HepG2 (cell line): ENCODE results near the gene EPN2. TPM values are rescaled to one million over a fixed set of nuclear protein-coding genes. Genes with fewer than 3 reads are reported as not detected.

Experiments
- JDP2 ChIP-seq: sonication (generic); formaldehyde crosslinking; IDR thresholded peaks from 2 replicates; pipeline ENCODE4 v1.8.1; 2022; ENCODE audit warnings: missing genetic modification reagents, borderline replicate concordance
- KLF6 ChIP-seq: IDR thresholded peaks from 2 replicates; pipeline ENCODE4 v1.8.0; 2016; ENCODE audit warnings: missing biosample characterization, missing genetic modification reagents
- MTA1 ChIP-seq: sonication (generic); formaldehyde crosslinking; IDR thresholded peaks from 2 replicates; pipeline ENCODE4 v1.4.0; 2020; ENCODE audit warnings: missing genetic modification reagents, mild to moderate bottlenecking, borderline replicate concordance
- NBN ChIP-seq: fragments of 450-650 bp; conservative IDR thresholded peaks from 2 replicates; pipeline ENCODE4 v1.6.1; 2017
- NFKB2 ChIP-seq: sonication (generic); formaldehyde crosslinking; IDR thresholded peaks from 2 replicates; pipeline ENCODE4 v1.4.0; 2020; ENCODE audit warnings: missing genetic modification reagents, borderline replicate concordance
- PCBP1 ChIP-seq: fragments of 200-400 bp; formaldehyde crosslinking; IDR thresholded peaks from 2 replicates; pipeline ENCODE4 v1.6.1; 2017; ENCODE audit warnings: mild to moderate bottlenecking, low read depth, low read length, borderline replicate concordance
- PLRG1 ChIP-seq: fragments of 450-650 bp; conservative IDR thresholded peaks from 2 replicates; pipeline ENCODE4 v1.6.1; 2016
- RFXAP ChIP-seq: sonication (generic); formaldehyde crosslinking; IDR thresholded peaks from 2 replicates; pipeline ENCODE4 v1.4.0; 2020; ENCODE audit warnings: missing genetic modification reagents, borderline replicate concordance
- SMYD3 ChIP-seq: sonication (generic); formaldehyde crosslinking; IDR thresholded peaks from 2 replicates; pipeline ENCODE4 v1.8.1; 2023; ENCODE audit warnings: mild to moderate bottlenecking, missing genetic modification reagents
- SRF ChIP-seq: IDR thresholded peaks from 2 replicates; pipeline ENCODE4 v1.6.1; 2011; ENCODE audit warnings: mild to moderate bottlenecking, low read depth, low read length, moderate library complexity
- ZBTB20 ChIP-seq: sonication (generic); formaldehyde crosslinking; IDR thresholded peaks from 2 replicates; pipeline ENCODE4 v1.8.1; 2023; ENCODE audit warnings: missing genetic modification reagents, low read depth, mild to moderate bottlenecking, borderline replicate concordance
- ZNF749 ChIP-seq: sonication (generic); formaldehyde crosslinking; IDR thresholded peaks from 2 replicates; pipeline ENCODE4 v1.8.0; 2022; ENCODE audit warnings: mild to moderate bottlenecking, missing genetic modification reagents, moderate library complexity, borderline replicate concordance
- ZNF83 ChIP-seq: sonication (generic); formaldehyde crosslinking; IDR thresholded peaks from 2 replicates; pipeline ENCODE4 v1.4.0; 2020; ENCODE audit warnings: missing genetic modification reagents, mild to moderate bottlenecking, borderline replicate concordance
- ZNF891 ChIP-seq: sonication (generic); formaldehyde crosslinking; IDR thresholded peaks from 2 replicates; pipeline ENCODE4 v1.5.0; 2020; ENCODE audit warnings: mild to moderate bottlenecking, missing genetic modification reagents
- polyA plus RNA-seq, 8 experiments: library from polyadenylated mRNA; depleted of rRNA in 3 of 8; stranded (reverse) in 7 of 8; unstranded in 1 of 8; fragments of >200 nt; fragmentation: Illumina TruSeq in 4 of 8; extraction: Trizol in 4 of 8; gene quantifications; 2 replicates each; pipeline versions ENCODE4 v1.2.1 to v1.2.3, GENCODE V29; 2011 to 2016; ENCODE audit warnings: low read depth in 4 of 8, missing spikeins in 1 of 8, mixed read lengths in 1 of 8; ENCODE audit not compliant: insufficient read depth in 1 of 8
- total RNA-seq, 5 experiments: library from RNA; depleted of rRNA; stranded (reverse); fragments of >200 nt; fragmentation: Illumina TruSeq; extraction: Trizol; gene quantifications; 2 replicates each; pipeline ENCODE4 v1.2.3, GENCODE V29; 2016; ENCODE audit warnings: low read depth in 1 of 5
- TF ChIP-seq, protein P1 (sequence below): sonication (generic); formaldehyde crosslinking; IDR thresholded peaks from 2 replicates; pipeline ENCODE4 v1.4.0; 2020; ENCODE audit warnings: mild to moderate bottlenecking, missing genetic modification reagents
- TF ChIP-seq, protein P2 (sequence below): sonication (generic); formaldehyde crosslinking; IDR thresholded peaks from 2 replicates; pipeline ENCODE4 v1.5.1; 2020; ENCODE audit warnings: missing genetic modification reagents, mild to moderate bottlenecking, borderline replicate concordance
- TF ChIP-seq, protein P3 (sequence below): IDR thresholded peaks from 2 replicates; pipeline ENCODE4 v1.6.1; 2012; ENCODE audit warnings: low read length, improper control_type of control experiment

Gene EPN2
- total and polyA plus RNA-seq, 2 of the 13 experiments (the other 11 are each of a cell fraction or from before 2014, with no cell fraction given) = 7.8 to 19.2 TPM

DNA sequence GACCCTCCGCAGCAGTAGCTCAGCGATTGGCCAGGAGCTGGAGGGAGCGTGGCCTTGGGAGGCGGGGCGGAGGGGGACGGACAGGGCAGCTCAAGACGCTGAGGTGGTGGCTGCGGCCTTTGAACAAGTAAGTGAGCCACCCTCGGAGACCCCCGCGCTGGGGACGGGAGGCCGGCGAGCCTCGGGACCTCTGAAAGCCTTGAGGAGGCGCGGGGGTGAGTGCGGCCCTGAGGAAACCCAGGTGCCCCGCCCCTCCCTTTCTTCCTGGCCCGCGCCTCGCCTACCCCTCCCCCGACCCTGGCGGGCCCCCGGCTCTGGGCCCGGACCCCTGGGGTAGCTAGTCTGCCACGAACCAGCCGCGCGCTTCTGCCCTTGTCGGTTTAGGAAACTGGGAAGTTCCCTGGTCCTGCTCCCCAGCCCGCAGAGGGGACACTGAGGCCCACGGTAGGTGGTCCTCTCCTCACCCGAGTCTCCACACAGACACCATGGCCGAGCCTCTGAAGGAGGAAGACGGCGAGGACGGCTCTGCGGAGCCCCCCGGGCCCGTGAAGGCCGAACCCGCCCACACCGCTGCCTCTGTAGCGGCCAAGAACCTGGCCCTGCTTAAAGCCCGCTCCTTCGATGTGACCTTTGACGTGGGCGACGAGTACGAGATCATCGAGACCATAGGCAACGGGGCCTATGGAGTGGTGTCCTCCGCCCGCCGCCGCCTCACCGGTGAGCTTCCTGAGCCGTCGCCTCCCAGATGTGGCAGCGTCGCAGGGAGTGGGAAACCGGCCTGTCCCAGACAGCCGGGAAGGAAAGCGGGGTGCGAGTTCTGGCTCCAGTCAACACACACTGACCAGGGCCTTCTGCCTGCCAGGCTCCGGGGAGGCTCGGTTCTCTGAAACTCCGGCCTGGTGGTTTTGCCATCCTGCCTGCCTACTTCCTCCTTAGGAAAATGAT, 141.5 kb downstream of the EPN2 start, which contains the start of gene MAPK7 (continued):
- TF ChIP-seq, protein P1, sequence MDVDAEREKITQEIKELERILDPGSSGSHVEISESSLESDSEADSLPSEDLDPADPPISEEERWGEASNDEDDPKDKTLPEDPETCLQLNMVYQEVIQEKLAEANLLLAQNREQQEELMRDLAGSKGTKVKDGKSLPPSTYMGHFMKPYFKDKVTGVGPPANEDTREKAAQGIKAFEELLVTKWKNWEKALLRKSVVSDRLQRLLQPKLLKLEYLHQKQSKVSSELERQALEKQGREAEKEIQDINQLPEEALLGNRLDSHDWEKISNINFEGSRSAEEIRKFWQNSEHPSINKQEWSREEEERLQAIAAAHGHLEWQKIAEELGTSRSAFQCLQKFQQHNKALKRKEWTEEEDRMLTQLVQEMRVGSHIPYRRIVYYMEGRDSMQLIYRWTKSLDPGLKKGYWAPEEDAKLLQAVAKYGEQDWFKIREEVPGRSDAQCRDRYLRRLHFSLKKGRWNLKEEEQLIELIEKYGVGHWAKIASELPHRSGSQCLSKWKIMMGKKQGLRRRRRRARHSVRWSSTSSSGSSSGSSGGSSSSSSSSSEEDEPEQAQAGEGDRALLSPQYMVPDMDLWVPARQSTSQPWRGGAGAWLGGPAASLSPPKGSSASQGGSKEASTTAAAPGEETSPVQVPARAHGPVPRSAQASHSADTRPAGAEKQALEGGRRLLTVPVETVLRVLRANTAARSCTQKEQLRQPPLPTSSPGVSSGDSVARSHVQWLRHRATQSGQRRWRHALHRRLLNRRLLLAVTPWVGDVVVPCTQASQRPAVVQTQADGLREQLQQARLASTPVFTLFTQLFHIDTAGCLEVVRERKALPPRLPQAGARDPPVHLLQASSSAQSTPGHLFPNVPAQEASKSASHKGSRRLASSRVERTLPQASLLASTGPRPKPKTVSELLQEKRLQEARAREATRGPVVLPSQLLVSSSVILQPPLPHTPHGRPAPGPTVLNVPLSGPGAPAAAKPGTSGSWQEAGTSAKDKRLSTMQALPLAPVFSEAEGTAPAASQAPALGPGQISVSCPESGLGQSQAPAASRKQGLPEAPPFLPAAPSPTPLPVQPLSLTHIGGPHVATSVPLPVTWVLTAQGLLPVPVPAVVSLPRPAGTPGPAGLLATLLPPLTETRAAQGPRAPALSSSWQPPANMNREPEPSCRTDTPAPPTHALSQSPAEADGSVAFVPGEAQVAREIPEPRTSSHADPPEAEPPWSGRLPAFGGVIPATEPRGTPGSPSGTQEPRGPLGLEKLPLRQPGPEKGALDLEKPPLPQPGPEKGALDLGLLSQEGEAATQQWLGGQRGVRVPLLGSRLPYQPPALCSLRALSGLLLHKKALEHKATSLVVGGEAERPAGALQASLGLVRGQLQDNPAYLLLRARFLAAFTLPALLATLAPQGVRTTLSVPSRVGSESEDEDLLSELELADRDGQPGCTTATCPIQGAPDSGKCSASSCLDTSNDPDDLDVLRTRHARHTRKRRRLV (CRISPR knock-in tag) = 0 out of 2 replicates have a peak, but pooled peaks have one; percentile 25
- TF ChIP-seq SRF (no peak), MTA1 (CRISPR knock-in tag) (no peak), JDP2 (CRISPR knock-in tag) (no peak), ZBTB20 (CRISPR knock-in tag) (0 out of 2 replicates have a peak, but pooled peaks have one; percentile 14), SMYD3 (no peak), PCBP1 (0 out of 2 replicates have a peak, but pooled peaks have one; percentile 23), ZNF891 (CRISPR knock-in tag) (peak; percentile 60; the same call in 1 of the 2 replicates), NFKB2 (no peak), PLRG1 (no peak), ZNF83 (CRISPR knock-in tag) (no peak), NBN (no peak), ZNF749 (CRISPR knock-in tag) (peak; percentile 84; the same call in 1 of the 2 replicates), KLF6 (no peak), RFXAP (CRISPR knock-in tag) (no peak)
- TF ChIP-seq, protein P2, sequence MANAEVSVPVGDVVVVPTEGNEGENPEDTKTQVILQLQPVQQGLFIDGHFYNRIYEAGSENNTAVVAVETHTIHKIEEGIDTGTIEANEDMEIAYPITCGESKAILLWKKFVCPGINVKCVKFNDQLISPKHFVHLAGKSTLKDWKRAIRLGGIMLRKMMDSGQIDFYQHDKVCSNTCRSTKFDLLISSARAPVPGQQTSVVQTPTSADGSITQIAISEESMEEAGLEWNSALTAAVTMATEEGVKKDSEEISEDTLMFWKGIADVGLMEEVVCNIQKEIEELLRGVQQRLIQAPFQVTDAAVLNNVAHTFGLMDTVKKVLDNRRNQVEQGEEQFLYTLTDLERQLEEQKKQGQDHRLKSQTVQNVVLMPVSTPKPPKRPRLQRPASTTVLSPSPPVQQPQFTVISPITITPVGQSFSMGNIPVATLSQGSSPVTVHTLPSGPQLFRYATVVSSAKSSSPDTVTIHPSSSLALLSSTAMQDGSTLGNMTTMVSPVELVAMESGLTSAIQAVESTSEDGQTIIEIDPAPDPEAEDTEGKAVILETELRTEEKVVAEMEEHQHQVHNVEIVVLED (CRISPR knock-in tag) = no peak
- TF ChIP-seq, protein P3, sequence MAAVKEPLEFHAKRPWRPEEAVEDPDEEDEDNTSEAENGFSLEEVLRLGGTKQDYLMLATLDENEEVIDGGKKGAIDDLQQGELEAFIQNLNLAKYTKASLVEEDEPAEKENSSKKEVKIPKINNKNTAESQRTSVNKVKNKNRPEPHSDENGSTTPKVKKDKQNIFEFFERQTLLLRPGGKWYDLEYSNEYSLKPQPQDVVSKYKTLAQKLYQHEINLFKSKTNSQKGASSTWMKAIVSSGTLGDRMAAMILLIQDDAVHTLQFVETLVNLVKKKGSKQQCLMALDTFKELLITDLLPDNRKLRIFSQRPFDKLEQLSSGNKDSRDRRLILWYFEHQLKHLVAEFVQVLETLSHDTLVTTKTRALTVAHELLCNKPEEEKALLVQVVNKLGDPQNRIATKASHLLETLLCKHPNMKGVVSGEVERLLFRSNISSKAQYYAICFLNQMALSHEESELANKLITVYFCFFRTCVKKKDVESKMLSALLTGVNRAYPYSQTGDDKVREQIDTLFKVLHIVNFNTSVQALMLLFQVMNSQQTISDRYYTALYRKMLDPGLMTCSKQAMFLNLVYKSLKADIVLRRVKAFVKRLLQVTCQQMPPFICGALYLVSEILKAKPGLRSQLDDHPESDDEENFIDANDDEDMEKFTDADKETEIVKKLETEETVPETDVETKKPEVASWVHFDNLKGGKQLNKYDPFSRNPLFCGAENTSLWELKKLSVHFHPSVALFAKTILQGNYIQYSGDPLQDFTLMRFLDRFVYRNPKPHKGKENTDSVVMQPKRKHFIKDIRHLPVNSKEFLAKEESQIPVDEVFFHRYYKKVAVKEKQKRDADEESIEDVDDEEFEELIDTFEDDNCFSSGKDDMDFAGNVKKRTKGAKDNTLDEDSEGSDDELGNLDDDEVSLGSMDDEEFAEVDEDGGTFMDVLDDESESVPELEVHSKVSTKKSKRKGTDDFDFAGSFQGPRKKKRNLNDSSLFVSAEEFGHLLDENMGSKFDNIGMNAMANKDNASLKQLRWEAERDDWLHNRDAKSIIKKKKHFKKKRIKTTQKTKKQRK = no peak
